Uterus (tissue), 4 donors: ENCODE data around the gene PPP1R26. TPM values are rescaled to one million over a fixed set of nuclear protein-coding genes. Genes with fewer than 3 reads are reported as not detected.
"Not testable (repeated sequence)": the region's sequence is repeated elsewhere in the genome, so short reads cannot be mapped to it uniquely, and the experiment has no call there.

Experiments
- DNase-seq, 2 donors: peaks; one replicate each; pipeline ENCODE4 v3.0.0-alpha.2; 2019 to 2020
- H3K27ac ChIP-seq, 2 donors: fragments of 200-600 bp; sonication (generic); 1 replicate in 1 of 2; 2 replicates in 1 of 2; pipeline ENCODE4 v1.5.1; 2016 to 2018
- H3K27me3 ChIP-seq, 2 donors: fragments of 200-600 bp; sonication (generic); one replicate each; pipeline ENCODE4 v1.5.1; 2018 to 2019; ENCODE audit warnings: control low read depth in 1 of 2
- H3K36me3 ChIP-seq, 2 donors: fragments of 200-600 bp; sonication (generic); one replicate each; pipeline ENCODE4 v1.5.1; 2019; ENCODE audit warnings: control low read depth in 1 of 2
- H3K4me1 ChIP-seq, 2 donors: fragments of 200-600 bp; sonication (generic); one replicate each; pipeline ENCODE4 v1.5.1; 2018 to 2019; ENCODE audit warnings: control low read depth in 1 of 2
- H3K4me3 ChIP-seq, 2 donors: fragments of 200-600 bp; sonication (generic); 1 replicate in 1 of 2; 2 replicates in 1 of 2; pipeline ENCODE4 v1.5.1; 2018 to 2019; ENCODE audit warnings: mild to moderate bottlenecking in 1 of 2
- H3K9me3 ChIP-seq, 2 donors: fragments of 200-600 bp; sonication (generic); one replicate each; pipeline ENCODE4 v1.5.1; 2019; ENCODE audit warnings: control low read depth in 1 of 2
- POLR2A ChIP-seq, 2 donors: fragments of 450-650 bp; IDR thresholded peaks; one replicate each; pipeline ENCODE4 v1.6.1; 2016; ENCODE audit warnings: antibody characterized with exemption in 2 of 2, mild to moderate bottlenecking in 1 of 2, moderate library complexity in 1 of 2
- intact Hi-C: fragments of 100-400 bp; cut with DNase I; formaldehyde crosslinking; loops from one replicate; pipeline ENCODE4 v1.15.1; 2023; ENCODE audit warnings: low total_unique reads
- total RNA-seq, 4 donors: library from RNA; depleted of rRNA in 3 of 4; stranded (reverse); fragments of >200 nt in 3 of 4; gene quantifications; one replicate each; pipeline versions ENCODE4 v1.1.0 to v1.2.4, GENCODE V29; 2014 to 2023
- TF ChIP-seq, protein P1 (sequence below), 4 experiments: fragments of 200-600 bp in 2 of 4; fragments of 450-650 bp in 2 of 4; sonication (generic) in 2 of 4; IDR thresholded peaks; one replicate each; pipeline ENCODE4 v1.5.1; 2016 to 2019; ENCODE audit warnings: antibody characterized with exemption in 4 of 4, mild to moderate bottlenecking in 2 of 4, moderate library complexity in 1 of 4
- donor health status: DM: yes; HTN: yes; CAD: no.

Gene PPP1R26
- total RNA-seq, 4 donors from 2014 or later: 3.6 to 16.4 (median 10.6) TPM

DNA sequence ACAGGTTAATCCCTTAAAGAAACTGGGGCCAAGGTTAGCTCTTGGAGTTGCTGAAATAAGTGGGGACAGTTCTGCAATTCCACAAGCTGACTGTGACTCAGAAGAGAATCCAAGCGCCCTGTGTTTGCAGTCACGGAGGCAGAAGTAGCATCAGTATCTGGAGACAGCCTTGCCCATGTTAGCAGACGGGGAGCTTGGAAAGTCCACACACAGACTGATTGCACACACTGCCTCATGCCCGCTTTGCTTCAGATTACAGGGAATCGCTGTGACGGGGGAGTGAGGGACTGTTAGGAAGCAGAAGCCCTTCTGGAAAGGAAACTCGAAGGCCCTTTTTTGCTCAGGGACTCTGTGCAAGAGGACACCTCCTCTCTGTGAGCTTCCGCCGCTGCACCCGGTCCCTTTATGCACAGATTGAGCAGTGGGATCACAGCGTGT lies 30.9 kb upstream of the PPP1R26 start:
- DNase-seq: no peak
- no peaks in the 10 kb centered on the region for H3K4me1 ChIP-seq
- no peaks in the 10 kb centered on the region for H3K9me3 ChIP-seq
- no peaks in the 10 kb centered on the region for H3K27me3 ChIP-seq
- TF ChIP-seq, protein P1, sequence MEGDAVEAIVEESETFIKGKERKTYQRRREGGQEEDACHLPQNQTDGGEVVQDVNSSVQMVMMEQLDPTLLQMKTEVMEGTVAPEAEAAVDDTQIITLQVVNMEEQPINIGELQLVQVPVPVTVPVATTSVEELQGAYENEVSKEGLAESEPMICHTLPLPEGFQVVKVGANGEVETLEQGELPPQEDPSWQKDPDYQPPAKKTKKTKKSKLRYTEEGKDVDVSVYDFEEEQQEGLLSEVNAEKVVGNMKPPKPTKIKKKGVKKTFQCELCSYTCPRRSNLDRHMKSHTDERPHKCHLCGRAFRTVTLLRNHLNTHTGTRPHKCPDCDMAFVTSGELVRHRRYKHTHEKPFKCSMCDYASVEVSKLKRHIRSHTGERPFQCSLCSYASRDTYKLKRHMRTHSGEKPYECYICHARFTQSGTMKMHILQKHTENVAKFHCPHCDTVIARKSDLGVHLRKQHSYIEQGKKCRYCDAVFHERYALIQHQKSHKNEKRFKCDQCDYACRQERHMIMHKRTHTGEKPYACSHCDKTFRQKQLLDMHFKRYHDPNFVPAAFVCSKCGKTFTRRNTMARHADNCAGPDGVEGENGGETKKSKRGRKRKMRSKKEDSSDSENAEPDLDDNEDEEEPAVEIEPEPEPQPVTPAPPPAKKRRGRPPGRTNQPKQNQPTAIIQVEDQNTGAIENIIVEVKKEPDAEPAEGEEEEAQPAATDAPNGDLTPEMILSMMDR (IDR thresholded peaks at IDR 0.05): no peak
- no peak for TF ChIP-seq POLR2A (IDR thresholded peaks at IDR 0.05)
- no peaks in the 10 kb centered on the region for H3K36me3 ChIP-seq
- intact Hi-C loops: no loop called here
- no peak overlapping the region for H3K27ac ChIP-seq
- H3K4me3 ChIP-seq: no peak overlapping the region

GRCh38 chr9:135449532-135449931 lies 30.1 kb upstream of the PPP1R26 start:
- H3K9me3 ChIP-seq, intact Hi-C loops, H3K27ac ChIP-seq, H3K4me1 ChIP-seq, DNase-seq, H3K4me3 ChIP-seq, H3K27me3 ChIP-seq, H3K36me3 ChIP-seq: not testable (repeated sequence)

DNA sequence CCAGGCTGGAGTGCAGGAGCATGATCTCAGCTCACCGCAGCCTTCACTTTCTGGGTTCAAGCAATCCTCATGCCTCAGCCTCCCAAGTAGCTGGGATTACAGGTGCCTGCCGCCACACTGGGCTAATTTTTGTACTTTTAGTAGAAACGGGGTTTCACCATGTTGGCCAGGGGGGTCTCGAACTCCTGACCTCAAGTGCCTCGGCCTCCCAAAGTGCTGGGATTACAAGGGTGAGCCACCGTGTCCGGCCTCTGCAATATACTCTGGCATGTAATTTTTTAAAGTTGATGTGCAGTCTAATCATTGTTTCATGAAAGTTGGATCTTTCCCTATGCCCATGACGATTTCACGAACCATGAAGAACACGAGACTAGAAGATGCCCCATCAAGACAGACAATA lies 28.6 kb upstream of the PPP1R26 start:
- no peak overlapping the region for H3K4me3 ChIP-seq
- no peaks in the 10 kb centered on the region for H3K9me3 ChIP-seq
- no peak overlapping the region for H3K27ac ChIP-seq
- H3K27me3 ChIP-seq: no peaks in the 10 kb centered on the region
- no peaks in the 10 kb centered on the region for H3K4me1 ChIP-seq
- intact Hi-C loops: no loop called here
- H3K36me3 ChIP-seq: no peaks in the 10 kb centered on the region
- TF ChIP-seq, protein P1 (IDR thresholded peaks at IDR 0.05): no peak
- TF ChIP-seq POLR2A (IDR thresholded peaks at IDR 0.05): no peak
- DNase-seq: no peak

- H3K4me3 ChIP-seq, H3K36me3 ChIP-seq, DNase-seq, H3K4me1 ChIP-seq, H3K27me3 ChIP-seq, H3K9me3 ChIP-seq, H3K27ac ChIP-seq, intact Hi-C loops: not testable (repeated sequence)
Observed at GRCh38 chr9:135451909-135452308, 27.7 kb upstream of the PPP1R26 start.

DNA sequence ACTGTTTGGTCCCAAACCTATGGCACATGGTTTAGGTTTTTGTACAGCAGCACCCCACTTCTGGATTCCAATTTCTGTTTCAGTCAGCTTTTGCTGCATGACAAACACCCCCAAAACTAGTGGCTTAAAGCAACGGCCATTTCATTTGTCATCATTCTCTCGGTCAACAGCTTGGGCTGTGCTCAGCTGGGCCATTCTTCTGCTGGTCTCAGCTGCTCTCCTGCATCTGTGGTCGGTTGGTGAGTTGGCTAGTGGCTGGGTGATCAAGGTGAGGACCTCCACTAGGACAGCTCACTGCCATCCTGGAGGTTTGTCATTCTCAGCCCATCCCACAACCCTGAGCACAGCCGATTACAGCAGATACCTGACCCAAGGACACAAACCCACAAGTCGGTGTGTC lies 24.8 kb upstream of the PPP1R26 start:
- Histone ChIP-seq H3K4me1 (no peaks in the 10 kb centered on the region), H3K36me3 (no peaks in the 10 kb centered on the region), H3K27me3 (no peaks in the 10 kb centered on the region), H3K27ac (no peak overlapping the region), H3K9me3 (no peaks in the 10 kb centered on the region), H3K4me3 (no peak overlapping the region)
- TF ChIP-seq, protein P1 (IDR thresholded peaks at IDR 0.05): no peak
- no peak for TF ChIP-seq POLR2A (IDR thresholded peaks at IDR 0.05)
- intact Hi-C loops: no loop called here
- DNase-seq: no peak

GRCh38 chr9:135455401-135456030 lies 24.1 kb upstream of the PPP1R26 start:
- Histone ChIP-seq H3K4me3 (no peak overlapping the region), H3K27ac (no peak overlapping the region), H3K4me1 (no peaks in the 10 kb centered on the region), H3K36me3 (no peaks in the 10 kb centered on the region), H3K9me3 (no peaks in the 10 kb centered on the region), H3K27me3 (no peaks in the 10 kb centered on the region)
- TF ChIP-seq, protein P1 (IDR thresholded peaks at IDR 0.05): no peak
- TF ChIP-seq POLR2A (IDR thresholded peaks at IDR 0.05): no peak
- no peak for DNase-seq
- intact Hi-C loops: no loop called here
